ENCODE data around the gene SELENOW. TPM values are rescaled to one million over a fixed set of nuclear protein-coding genes. Genes with fewer than 3 reads are reported as not detected.

Gene SELENOW
- total RNA-seq, 4 donors from 2014 or later, result 173 to 1,323 (median 512) TPM

DNA sequence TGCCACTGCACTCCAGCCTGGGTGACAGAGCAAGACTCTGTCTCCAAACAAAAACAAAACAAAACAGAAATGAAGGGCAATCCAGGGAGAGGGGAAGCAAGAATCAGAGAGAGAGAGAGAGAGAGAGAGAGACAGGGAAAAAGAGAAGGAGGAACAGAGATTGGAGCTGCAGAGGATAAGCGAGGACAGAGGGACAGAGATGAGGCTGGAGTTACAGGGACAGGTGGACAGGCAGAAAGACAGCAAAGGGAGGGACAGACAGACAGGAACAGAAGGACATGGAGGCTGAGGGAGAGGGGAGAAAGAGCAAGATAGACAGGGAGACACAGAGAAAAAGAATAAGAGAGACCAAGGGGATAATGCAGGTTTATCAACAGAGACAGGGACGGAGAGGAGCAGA, 41.9 kb downstream of the SELENOW start:
- Histone ChIP-seq H3K27ac (no peak overlapping the region), H3K4me1 (no peaks in the 10 kb centered on the region), H3K9me3 (no peaks in the 10 kb centered on the region), H3K36me3 (no peaks in the 10 kb centered on the region), H3K27me3 (no peaks in the 10 kb centered on the region), H3K4me3 (no peak overlapping the region)
- intact Hi-C loops (cut with DNase I; ENCODE audit: low total_unique reads), result no loop called here
- TF ChIP-seq, protein P1, sequence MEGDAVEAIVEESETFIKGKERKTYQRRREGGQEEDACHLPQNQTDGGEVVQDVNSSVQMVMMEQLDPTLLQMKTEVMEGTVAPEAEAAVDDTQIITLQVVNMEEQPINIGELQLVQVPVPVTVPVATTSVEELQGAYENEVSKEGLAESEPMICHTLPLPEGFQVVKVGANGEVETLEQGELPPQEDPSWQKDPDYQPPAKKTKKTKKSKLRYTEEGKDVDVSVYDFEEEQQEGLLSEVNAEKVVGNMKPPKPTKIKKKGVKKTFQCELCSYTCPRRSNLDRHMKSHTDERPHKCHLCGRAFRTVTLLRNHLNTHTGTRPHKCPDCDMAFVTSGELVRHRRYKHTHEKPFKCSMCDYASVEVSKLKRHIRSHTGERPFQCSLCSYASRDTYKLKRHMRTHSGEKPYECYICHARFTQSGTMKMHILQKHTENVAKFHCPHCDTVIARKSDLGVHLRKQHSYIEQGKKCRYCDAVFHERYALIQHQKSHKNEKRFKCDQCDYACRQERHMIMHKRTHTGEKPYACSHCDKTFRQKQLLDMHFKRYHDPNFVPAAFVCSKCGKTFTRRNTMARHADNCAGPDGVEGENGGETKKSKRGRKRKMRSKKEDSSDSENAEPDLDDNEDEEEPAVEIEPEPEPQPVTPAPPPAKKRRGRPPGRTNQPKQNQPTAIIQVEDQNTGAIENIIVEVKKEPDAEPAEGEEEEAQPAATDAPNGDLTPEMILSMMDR (IDR thresholded peaks at IDR 0.05), result no peak
- no peak for TF ChIP-seq POLR2A (IDR thresholded peaks at IDR 0.05)
- DNase-seq, result no peak

DNA sequence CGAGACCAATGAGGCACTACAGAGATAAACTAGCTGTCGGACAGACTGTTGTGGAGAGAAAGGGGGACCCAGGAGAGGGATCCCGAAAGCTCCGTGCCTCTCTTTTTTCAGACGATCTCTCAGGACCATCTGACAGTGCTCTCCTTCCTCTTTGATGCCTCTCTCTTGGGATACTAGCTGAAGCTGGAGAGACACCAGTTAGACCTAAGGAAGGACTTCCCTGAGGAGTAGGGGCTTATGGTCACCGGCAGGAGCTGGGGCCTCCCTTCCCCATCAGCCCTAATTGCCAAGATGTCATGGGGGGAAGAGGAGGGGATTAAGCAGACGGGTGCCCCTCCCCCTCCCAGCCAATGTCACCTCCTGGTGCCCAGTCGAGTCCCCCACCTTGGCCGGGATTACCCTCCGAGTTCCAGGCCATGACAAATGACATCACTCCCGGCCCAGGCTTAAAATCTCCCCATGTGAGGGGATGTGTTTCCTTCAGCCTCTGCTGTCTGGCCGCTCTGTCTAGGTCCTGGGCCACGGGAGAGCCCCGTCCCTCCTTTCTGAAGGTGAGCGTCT, 43.0 kb downstream of the SELENOW start, which contains the start of gene CRX:
Gene CRX, plus strand, starts transcription at position 478 of the 561 bp plus-strand sequence. CDS start 12,507 bp downstream, outside the sequence.
- Histone ChIP-seq H3K4me3 (no peak within 1 kb of the TSS), H3K4me1 (no peaks in the 10 kb centered on the region), H3K27me3 (no peaks in the 10 kb centered on the region), H3K36me3 (no peaks in the 10 kb centered on the region), H3K9me3 (no peaks in the 10 kb centered on the region), H3K27ac (no peak within 1 kb of the TSS)
- no peak for DNase-seq
- intact Hi-C loops (cut with DNase I; ENCODE audit: low total_unique reads), result no loop called here
- TF ChIP-seq, protein P1 (IDR thresholded peaks at IDR 0.05), result no peak
- no peak for TF ChIP-seq POLR2A (IDR thresholded peaks at IDR 0.05)

DNA sequence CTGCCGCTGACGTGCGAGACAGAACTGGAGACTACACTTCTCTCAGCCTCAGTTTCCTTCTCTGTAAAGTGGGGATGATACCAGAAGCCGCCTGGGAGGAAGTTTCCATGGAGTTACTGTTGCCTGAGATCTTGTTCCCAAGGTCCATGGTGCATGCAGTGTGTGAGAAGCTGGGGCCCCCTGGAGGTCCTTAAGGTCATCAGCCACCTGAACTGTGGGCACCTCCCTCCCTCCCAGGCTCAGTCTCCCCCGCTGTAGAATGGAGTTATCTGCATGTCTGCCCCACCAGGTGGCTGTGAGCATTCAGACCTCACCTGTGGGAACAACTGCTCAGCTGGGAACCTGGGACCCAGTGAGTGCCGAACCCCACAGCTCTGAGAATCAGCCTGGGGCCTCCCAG, 45.9 kb downstream of the SELENOW start:
- no peak for DNase-seq
- no peaks in the 10 kb centered on the region for H3K4me1 ChIP-seq
- no peak overlapping the region for H3K4me3 ChIP-seq
- no peaks in the 10 kb centered on the region for H3K9me3 ChIP-seq
- intact Hi-C loops (cut with DNase I; ENCODE audit: low total_unique reads), result no loop called here
- H3K27ac ChIP-seq, result no peak overlapping the region
- no peak for TF ChIP-seq POLR2A (IDR thresholded peaks at IDR 0.05)
- H3K27me3 ChIP-seq, result no peaks in the 10 kb centered on the region
- no peaks in the 10 kb centered on the region for H3K36me3 ChIP-seq

DNA sequence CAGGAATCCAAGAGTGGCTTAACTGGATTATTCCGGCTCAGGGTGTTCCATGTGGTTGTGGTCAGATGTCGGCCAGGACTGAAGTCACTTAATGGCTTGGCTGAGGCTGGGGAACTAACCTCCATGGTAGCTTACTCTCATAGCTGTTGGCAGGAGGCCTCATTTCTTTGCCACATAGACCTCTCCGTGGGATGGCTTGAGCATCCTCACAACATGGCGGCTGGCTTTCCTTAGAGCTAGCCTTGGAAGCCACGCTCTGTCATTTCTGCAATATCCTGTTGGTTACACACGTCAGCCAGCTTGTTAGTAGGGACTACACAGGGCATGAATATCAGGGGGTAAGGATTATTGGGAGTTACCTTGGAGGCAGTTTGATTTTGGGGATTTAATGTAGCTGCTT, 48.3 kb downstream of the SELENOW start:
- Histone ChIP-seq H3K36me3 (no peaks in the 10 kb centered on the region), H3K4me3 (no peak overlapping the region), H3K27me3 (no peaks in the 10 kb centered on the region), H3K4me1 (no peaks in the 10 kb centered on the region), H3K27ac (no peak overlapping the region), H3K9me3 (no peaks in the 10 kb centered on the region)
- intact Hi-C loops (cut with DNase I; ENCODE audit: low total_unique reads), result no loop called here
- no peak for DNase-seq
- TF ChIP-seq, protein P1 (IDR thresholded peaks at IDR 0.05), result no peak
- TF ChIP-seq POLR2A (IDR thresholded peaks at IDR 0.05), result no peak

DNA sequence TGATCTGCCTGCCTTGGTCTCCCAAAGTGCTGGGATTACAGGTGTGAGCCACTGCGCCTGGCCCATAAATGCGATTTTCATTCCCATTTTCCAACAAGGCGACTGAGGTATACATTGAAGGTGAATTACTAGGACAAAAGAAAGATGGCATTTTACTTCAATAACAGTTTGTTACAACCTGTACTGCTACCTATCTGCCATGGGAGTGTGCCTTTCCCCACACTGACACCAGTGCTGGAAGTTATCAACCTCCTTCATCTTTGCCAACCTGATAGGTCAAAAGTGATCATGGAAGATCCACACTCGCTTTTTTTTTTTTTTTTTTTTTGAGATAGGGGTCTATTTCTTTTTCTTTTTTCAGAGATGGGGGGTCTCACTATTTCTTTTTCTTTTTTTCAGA, 54.2 kb downstream of the SELENOW start:
- DNase-seq, result no peak
- Histone ChIP-seq H3K9me3 (no peaks in the 10 kb centered on the region), H3K27me3 (no peaks in the 10 kb centered on the region), H3K4me3 (no peak overlapping the region), H3K36me3 (no peaks in the 10 kb centered on the region), H3K27ac (no peak overlapping the region), H3K4me1 (no peaks in the 10 kb centered on the region)
- TF ChIP-seq, protein P1 (IDR thresholded peaks at IDR 0.05), result no peak
- TF ChIP-seq POLR2A (IDR thresholded peaks at IDR 0.05), result no peak
- intact Hi-C loops (cut with DNase I; ENCODE audit: low total_unique reads), result no loop called here

Small RNA genes lying within 50 kb of the gene (small RNA-seq; reads per million reads assigned to genes)
- not detected for gene AC008745.1
- gene SNORD23, result not detected

Other genes starting within 250 kb of the SELENOW start
- 1 to 10 TPM in 1 of 4 donors, under 1 TPM in 1, not detected in 2; 0.90 to 1.2 TPM for gene ZNF541, start 205.6 kb upstream of the SELENOW start, total RNA-seq
- 10 to 100 TPM in 3 of 4 donors, 1 to 10 TPM in 1; 2.0 to 28.1 (median 20.5) TPM for gene BICRA, start 169.6 kb upstream of the SELENOW start, total RNA-seq
- gene EHD2, start 65.3 kb upstream of the SELENOW start, total RNA-seq, result 100 to 1,000 TPM in 1 of 4 donors, 10 to 100 TPM in 3; 72.0 to 198 (median 82.9) TPM
- gene NOP53, start 33.2 kb upstream of the SELENOW start, total RNA-seq, result 100 to 1,000 TPM; 116 to 555 (median 444) TPM
- gene TPRX1, start 25.8 kb downstream of the SELENOW start, total RNA-seq, result not detected
- not detected for gene CRX, start 43.2 kb downstream of the SELENOW start, total RNA-seq
- gene TPRX2, start 80.5 kb downstream of the SELENOW start, total RNA-seq, result not detected
- not detected for gene SULT2A1, start 107.6 kb downstream of the SELENOW start, total RNA-seq
- not detected for gene BSPH1, start 213.5 kb downstream of the SELENOW start, total RNA-seq
- gene ELSPBP1, start 215.9 kb downstream of the SELENOW start, total RNA-seq, result not detected